Ishikawa (cell line): ENCODE measurements around the gene EBP.

Source experiments
- EGR1 ChIP-seq: IDR thresholded peaks from 2 replicates; pipeline ENCODE4 v1.6.1; 2012
- RAD21 ChIP-seq: IDR thresholded peaks from 2 replicates; pipeline ENCODE4 v1.6.1; 2012; ENCODE audit warnings: low read depth
- TF ChIP-seq, protein P1 (sequence below): IDR thresholded peaks from 2 replicates; pipeline ENCODE4 v1.6.1; 2012

DNA sequence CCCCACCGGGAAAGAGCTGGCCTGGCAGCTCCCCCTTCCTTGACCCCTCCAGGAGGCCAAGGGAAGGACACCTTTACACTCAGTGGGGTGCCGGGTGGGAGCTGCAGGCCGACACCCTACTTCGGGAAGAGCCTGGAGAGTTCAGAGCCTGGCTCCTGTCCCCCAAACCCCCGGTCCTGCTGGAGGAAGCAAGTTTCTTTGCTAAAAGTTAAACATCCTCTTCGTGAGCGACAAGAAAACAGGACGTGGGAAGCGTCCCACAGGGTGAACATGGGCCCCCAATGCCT, 48.0 kb upstream of the EBP start:
- TF ChIP-seq EGR1 (no peak), RAD21 (no peak)
- TF ChIP-seq, protein P1, sequence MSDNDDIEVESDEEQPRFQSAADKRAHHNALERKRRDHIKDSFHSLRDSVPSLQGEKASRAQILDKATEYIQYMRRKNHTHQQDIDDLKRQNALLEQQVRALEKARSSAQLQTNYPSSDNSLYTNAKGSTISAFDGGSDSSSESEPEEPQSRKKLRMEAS = no peak
